ENCODE data around the gene CRYBG2. TPM values are rescaled to one million over a fixed set of nuclear protein-coding genes. Genes with fewer than 3 reads are reported as not detected.
"Not testable (repeated sequence)": the region's sequence is repeated elsewhere in the genome, so short reads cannot be mapped to it uniquely, and the experiment has no call there.

CRYBG2 gene
- total RNA-seq, 1 donor from 2014 or later, result 0.98 TPM

- Mint-ChIP-seq H3K27ac (no peak overlapping the region), H3K36me3 (ENCODE audit: low read depth) (no peaks in the 10 kb centered on the region), H3K4me1 (ENCODE audit: low read depth) (peaks cover 21% of the 10 kb centered on the region), H3K27me3 (ENCODE audit: low read depth) (no peaks in the 10 kb centered on the region), H3K9me3 (no peaks in the 10 kb centered on the region), H3K4me3 (ENCODE audit: low read depth) (no peak overlapping the region)
- DNase-seq (ENCODE audit: low spot score), result no peak
- intact Hi-C loops (cut with micrococcal nuclease), result no loop called here
Measured at GRCh38 chr1:26302733-26303405, 51.1 kb downstream of the CRYBG2 start.

- no peak overlapping the region for H3K4me3 Mint-ChIP-seq (ENCODE audit: low read depth)
- peaks cover 5% of the 10 kb centered on the region for H3K4me1 Mint-ChIP-seq (ENCODE audit: low read depth)
- H3K27ac Mint-ChIP-seq, result no peak overlapping the region
- H3K9me3 Mint-ChIP-seq, result no peaks in the 10 kb centered on the region
- H3K36me3 Mint-ChIP-seq (ENCODE audit: low read depth), result no peaks in the 10 kb centered on the region
- no peaks in the 10 kb centered on the region for H3K27me3 Mint-ChIP-seq (ENCODE audit: low read depth)
- DNase-seq (ENCODE audit: low spot score), result no peak
- intact Hi-C loops (cut with micrococcal nuclease), result no loop called here
Measured at GRCh38 chr1:26300578-26301275, 53.2 kb downstream of the CRYBG2 start.

- no peaks in the 10 kb centered on the region for H3K9me3 Mint-ChIP-seq
- H3K27me3 Mint-ChIP-seq (ENCODE audit: low read depth), result no peaks in the 10 kb centered on the region
- peaks cover 2% of the 10 kb centered on the region for H3K4me1 Mint-ChIP-seq (ENCODE audit: low read depth)
- no peak for DNase-seq (ENCODE audit: low spot score)
- no peak overlapping the region for H3K4me3 Mint-ChIP-seq (ENCODE audit: low read depth)
- intact Hi-C loops (cut with micrococcal nuclease), result no loop called here
- no peak overlapping the region for H3K27ac Mint-ChIP-seq
- H3K36me3 Mint-ChIP-seq (ENCODE audit: low read depth), result peaks cover 3% of the 10 kb centered on the region
Measured at GRCh38 chr1:26297791-26298124, 56.2 kb downstream of the CRYBG2 start.

GRCh38 chr1:26297057-26297790, 56.7 kb downstream of the CRYBG2 start:
- H3K9me3 Mint-ChIP-seq, result no peaks in the 10 kb centered on the region
- H3K4me1 Mint-ChIP-seq (ENCODE audit: low read depth), result peaks cover 2% of the 10 kb centered on the region
- no peaks in the 10 kb centered on the region for H3K27me3 Mint-ChIP-seq (ENCODE audit: low read depth)
- H3K27ac Mint-ChIP-seq, result no peak overlapping the region
- H3K4me3 Mint-ChIP-seq (ENCODE audit: low read depth), result no peak overlapping the region
- intact Hi-C loops (cut with micrococcal nuclease), result no loop called here
- peaks cover 3% of the 10 kb centered on the region for H3K36me3 Mint-ChIP-seq (ENCODE audit: low read depth)
- no peak for DNase-seq (ENCODE audit: low spot score)

- H3K36me3 Mint-ChIP-seq (ENCODE audit: low read depth), result peaks cover 3% of the 10 kb centered on the region
- intact Hi-C loops (cut with micrococcal nuclease), result no loop called here
- no peak overlapping the region for H3K27ac Mint-ChIP-seq
- peaks cover 2% of the 10 kb centered on the region for H3K4me1 Mint-ChIP-seq (ENCODE audit: low read depth)
- no peak for DNase-seq (ENCODE audit: low spot score)
- no peaks in the 10 kb centered on the region for H3K9me3 Mint-ChIP-seq
- no peaks in the 10 kb centered on the region for H3K27me3 Mint-ChIP-seq (ENCODE audit: low read depth)
- no peak overlapping the region for H3K4me3 Mint-ChIP-seq (ENCODE audit: low read depth)
Measured at GRCh38 chr1:26296340-26297056, 57.4 kb downstream of the CRYBG2 start.

GRCh38 chr1:26295194-26296138, 58.5 kb downstream of the CRYBG2 start:
- Mint-ChIP-seq H3K9me3 (no peaks in the 10 kb centered on the region), H3K4me1 (ENCODE audit: low read depth) (peaks cover 4% of the 10 kb centered on the region), H3K36me3 (ENCODE audit: low read depth) (peaks cover 3% of the 10 kb centered on the region), H3K27me3 (ENCODE audit: low read depth) (no peaks in the 10 kb centered on the region), H3K4me3 (ENCODE audit: low read depth) (no peak overlapping the region), H3K27ac (no peak overlapping the region)
- intact Hi-C loops (cut with micrococcal nuclease), result no loop called here
- DNase-seq (ENCODE audit: low spot score), result no peak

- Mint-ChIP-seq H3K9me3 (no peaks in the 10 kb centered on the region), H3K27ac (no peak overlapping the region), H3K36me3 (ENCODE audit: low read depth) (peaks cover 3% of the 10 kb centered on the region), H3K4me1 (ENCODE audit: low read depth) (peaks cover 17% of the 10 kb centered on the region), H3K4me3 (ENCODE audit: low read depth) (no peak overlapping the region), H3K27me3 (ENCODE audit: low read depth) (no peaks in the 10 kb centered on the region)
- intact Hi-C loops (cut with micrococcal nuclease), result no loop called here
- no peak for DNase-seq (ENCODE audit: low spot score)
Measured at GRCh38 chr1:26293911-26294463, 59.9 kb downstream of the CRYBG2 start.

GRCh38 chr1:26292735-26293134, 61.2 kb downstream of the CRYBG2 start:
- peaks cover 29% of the 10 kb centered on the region for H3K4me1 Mint-ChIP-seq (ENCODE audit: low read depth)
- H3K4me3 Mint-ChIP-seq (ENCODE audit: low read depth); H3K27ac Mint-ChIP-seq; H3K36me3 Mint-ChIP-seq (ENCODE audit: low read depth); DNase-seq (ENCODE audit: low spot score); H3K27me3 Mint-ChIP-seq (ENCODE audit: low read depth); intact Hi-C loops (cut with micrococcal nuclease); H3K9me3 Mint-ChIP-seq: not testable (repeated sequence)

- peaks cover 5% of the 10 kb centered on the region for H3K36me3 Mint-ChIP-seq (ENCODE audit: low read depth)
- DNase-seq (ENCODE audit: low spot score), result no peak
- intact Hi-C loops (cut with micrococcal nuclease), result no loop called here
- H3K4me3 Mint-ChIP-seq (ENCODE audit: low read depth), result no peak overlapping the region
- no peaks in the 10 kb centered on the region for H3K9me3 Mint-ChIP-seq
- no peaks in the 10 kb centered on the region for H3K27me3 Mint-ChIP-seq (ENCODE audit: low read depth)
- H3K4me1 Mint-ChIP-seq (ENCODE audit: low read depth), result peaks cover 37% of the 10 kb centered on the region
- peak overlapping the region; percentile 60 for H3K27ac Mint-ChIP-seq
Measured at GRCh38 chr1:26291939-26292338, 62.0 kb downstream of the CRYBG2 start.

GRCh38 chr1:26291433-26291832, 62.5 kb downstream of the CRYBG2 start:
- Mint-ChIP-seq H3K4me1 (ENCODE audit: low read depth) (peaks cover 42% of the 10 kb centered on the region), H3K4me3 (ENCODE audit: low read depth) (no peak overlapping the region), H3K27me3 (ENCODE audit: low read depth) (no peaks in the 10 kb centered on the region), H3K36me3 (ENCODE audit: low read depth) (peaks cover 5% of the 10 kb centered on the region), H3K9me3 (no peaks in the 10 kb centered on the region), H3K27ac (no peak overlapping the region)
- DNase-seq (ENCODE audit: low spot score), result no peak
- intact Hi-C loops (cut with micrococcal nuclease), result no loop called here

GRCh38 chr1:26290882-26291261, 63.1 kb downstream of the CRYBG2 start:
- H3K27me3 Mint-ChIP-seq (ENCODE audit: low read depth), result no peaks in the 10 kb centered on the region
- no peaks in the 10 kb centered on the region for H3K9me3 Mint-ChIP-seq
- DNase-seq (ENCODE audit: low spot score), result no peak
- intact Hi-C loops (cut with micrococcal nuclease), result no loop called here
- peaks cover 5% of the 10 kb centered on the region for H3K36me3 Mint-ChIP-seq (ENCODE audit: low read depth)
- H3K27ac Mint-ChIP-seq, result no peak overlapping the region
- H3K4me1 Mint-ChIP-seq (ENCODE audit: low read depth), result peaks cover 48% of the 10 kb centered on the region
- H3K4me3 Mint-ChIP-seq (ENCODE audit: low read depth), result no peak overlapping the region
